Body of pancreas (tissue), 4 donors: ENCODE data around the gene EPN2. TPM values are rescaled to one million over a fixed set of nuclear protein-coding genes. Genes with fewer than 3 reads are reported as not detected.

ENCODE experiments used
- ATAC-seq: fragments of 150-250 bp; one replicate; pipeline ENCODE4 v1.9.1; 2016
- DNase-seq, 4 donors: peaks; one replicate each; pipeline ENCODE4 v3.0.0-alpha.2; 2019
- H3K27ac ChIP-seq, 4 donors: fragments of 200-600 bp; sonication (generic); 1 replicate in 3 of 4; 2 replicates in 1 of 4; pipeline versions ENCODE4 v1.5.1 to v1.6.1; 2016 to 2019; ENCODE audit warnings: mild to moderate bottlenecking in 1 of 4, mixed read lengths in 1 of 4, moderate library complexity in 1 of 4
- H3K27me3 ChIP-seq, 2 donors: fragments of 200-600 bp; sonication (generic); one replicate each; pipeline ENCODE4 v1.6.0; 2016; ENCODE audit warnings: mild to moderate bottlenecking in 1 of 2
- H3K36me3 ChIP-seq, 2 donors: fragments of 200-600 bp; sonication (generic); replicated peaks in 1 of 2; 2 replicates each; pipeline ENCODE4 v1.5.1; 2016; ENCODE audit warnings: low read depth in 2 of 2; ENCODE audit not compliant: insufficient read depth in 1 of 2
- H3K4me1 ChIP-seq: fragments of 200-600 bp; sonication (generic); one replicate; pipeline ENCODE4 v1.6.0; 2016
- H3K4me3 ChIP-seq, 2 donors: fragments of 200-600 bp; sonication (generic); 1 replicate in 1 of 2; 2 replicates in 1 of 2; pipeline ENCODE4 v1.5.1; 2016 to 2019
- H3K9me3 ChIP-seq, 3 donors: fragments of 200-600 bp; sonication (generic); 1 replicate in 2 of 3; 2 replicates in 1 of 3; pipeline ENCODE4 v1.5.1; 2016
- POLR2A ChIP-seq, 3 donors: fragments of 450-650 bp; IDR thresholded peaks; one replicate each; pipeline ENCODE4 v1.6.1; 2016; ENCODE audit warnings: antibody characterized with exemption in 3 of 3, mild to moderate bottlenecking in 2 of 3
- WGBS, 2 donors: methylation state at CpG; one replicate each; pipeline ENCODE4 v1.1.5; 2017; 5-methylcytosine and 5-hydroxymethylcytosine counted together
- intact Hi-C: fragments of 100-400 bp; cut with DNase I; formaldehyde crosslinking; loops from one replicate; pipeline ENCODE4 v1.15.1; 2023
- total RNA-seq, 2 donors: library from RNA; depleted of rRNA; stranded (reverse); fragments of >200 nt; gene quantifications; one replicate each; pipeline ENCODE4 v1.1.0, GENCODE V29; 2016
- TF ChIP-seq, protein P1 (sequence below), 7 experiments: fragments of 450-650 bp in 4 of 7; fragments of 200-600 bp in 3 of 7; sonication (generic) in 3 of 7; IDR thresholded peaks; one replicate each; pipeline ENCODE4 v1.5.1; 2016 to 2019; ENCODE audit warnings: antibody characterized with exemption in 7 of 7

Gene EPN2
- total RNA-seq, 2 donors from 2014 or later = 32.7 to 46.5 TPM

DNA sequence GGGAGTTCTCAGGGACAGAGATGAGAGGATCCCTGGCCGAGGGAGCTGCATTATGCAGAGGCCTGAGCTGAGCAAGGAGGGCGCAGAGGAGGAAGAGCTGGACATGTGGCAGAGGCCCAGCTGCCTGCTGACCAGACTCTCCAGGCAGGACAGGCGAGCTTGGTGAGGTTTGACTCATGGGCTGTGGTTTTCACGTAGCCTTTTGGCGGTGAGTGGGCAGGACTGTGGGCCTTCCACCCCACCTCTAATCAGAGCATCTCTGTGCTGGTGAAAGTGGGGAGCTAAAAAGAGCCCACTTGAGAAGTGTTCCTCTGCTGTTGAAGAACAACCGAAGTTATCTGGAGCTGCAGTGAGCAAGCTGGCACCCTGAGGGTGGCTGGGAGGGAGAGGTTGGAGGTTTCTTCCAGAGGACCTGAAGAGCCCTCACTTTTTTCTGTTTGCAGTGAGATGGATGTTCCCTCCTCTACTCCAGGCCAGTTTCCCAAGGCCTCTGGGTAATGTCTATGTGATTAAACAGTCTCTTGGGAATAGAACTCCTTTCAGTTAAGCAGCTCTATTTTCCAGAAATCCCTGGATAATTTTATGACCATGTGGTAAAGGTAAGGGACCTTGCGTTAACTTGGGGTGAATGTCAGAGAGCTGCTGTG is 11.9 kb downstream of the EPN2 start:
- Histone ChIP-seq H3K4me1 (peaks cover 40% of the 10 kb centered on the region), H3K9me3 (no peaks in the 10 kb centered on the region)
- WGBS, 2 donors = 73 to 82% methylated on average over 4 to 7 of the region's 7 CpGs

DNA sequence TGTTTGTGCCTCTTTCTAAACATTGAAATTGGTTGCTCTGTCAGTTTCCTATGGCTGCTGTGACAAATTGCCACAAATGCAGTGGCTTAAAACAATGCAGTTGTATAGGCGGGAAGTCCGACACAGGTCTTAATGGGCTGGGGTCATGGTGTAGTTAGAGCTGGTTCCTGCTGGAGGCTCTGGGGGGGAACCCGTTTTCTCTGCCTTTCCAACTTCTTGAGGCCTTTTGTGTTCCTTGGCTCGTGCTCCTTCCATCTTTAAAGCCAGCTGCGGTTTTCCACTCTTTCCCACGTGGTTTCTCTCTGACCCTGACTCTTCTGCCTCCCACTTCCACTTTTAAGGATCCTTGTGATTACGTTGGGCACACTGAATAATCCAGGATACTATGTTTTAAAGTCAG is 12.5 kb downstream of the EPN2 start:
- H3K27ac ChIP-seq = peak overlapping the region in 1 of 4 donors; percentile 13
- intact Hi-C loops = no loop called here
- 54 to 66% methylated on average over 7 of the region's 7 CpGs for WGBS, 2 donors
- no peak overlapping the region for H3K4me3 ChIP-seq
- TF ChIP-seq POLR2A (IDR thresholded peaks at IDR 0.05) = no peak
- TF ChIP-seq, protein P1, sequence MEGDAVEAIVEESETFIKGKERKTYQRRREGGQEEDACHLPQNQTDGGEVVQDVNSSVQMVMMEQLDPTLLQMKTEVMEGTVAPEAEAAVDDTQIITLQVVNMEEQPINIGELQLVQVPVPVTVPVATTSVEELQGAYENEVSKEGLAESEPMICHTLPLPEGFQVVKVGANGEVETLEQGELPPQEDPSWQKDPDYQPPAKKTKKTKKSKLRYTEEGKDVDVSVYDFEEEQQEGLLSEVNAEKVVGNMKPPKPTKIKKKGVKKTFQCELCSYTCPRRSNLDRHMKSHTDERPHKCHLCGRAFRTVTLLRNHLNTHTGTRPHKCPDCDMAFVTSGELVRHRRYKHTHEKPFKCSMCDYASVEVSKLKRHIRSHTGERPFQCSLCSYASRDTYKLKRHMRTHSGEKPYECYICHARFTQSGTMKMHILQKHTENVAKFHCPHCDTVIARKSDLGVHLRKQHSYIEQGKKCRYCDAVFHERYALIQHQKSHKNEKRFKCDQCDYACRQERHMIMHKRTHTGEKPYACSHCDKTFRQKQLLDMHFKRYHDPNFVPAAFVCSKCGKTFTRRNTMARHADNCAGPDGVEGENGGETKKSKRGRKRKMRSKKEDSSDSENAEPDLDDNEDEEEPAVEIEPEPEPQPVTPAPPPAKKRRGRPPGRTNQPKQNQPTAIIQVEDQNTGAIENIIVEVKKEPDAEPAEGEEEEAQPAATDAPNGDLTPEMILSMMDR (IDR thresholded peaks at IDR 0.05) = no peak
- no peaks in the 10 kb centered on the region for H3K36me3 ChIP-seq
- peaks cover 34% of the 10 kb centered on the region for H3K4me1 ChIP-seq
- no peaks in the 10 kb centered on the region for H3K27me3 ChIP-seq
- DNase-seq = no peak
- H3K9me3 ChIP-seq = no peaks in the 10 kb centered on the region
- no peak for ATAC-seq

More for the DNA sequence above, 11.9 kb downstream of the EPN2 start:
- H3K36me3 ChIP-seq = no peaks in the 10 kb centered on the region
- ATAC-seq (peak; percentile 62), DNase-seq (peak in 3 of 4 donors; percentile 35 to 40 (median 35))
- no peak overlapping the region for H3K4me3 ChIP-seq
- intact Hi-C loops = no loop called here
- no peak for TF ChIP-seq POLR2A (IDR thresholded peaks at IDR 0.05)
- TF ChIP-seq, protein P1 (IDR thresholded peaks at IDR 0.05) = no peak
- H3K27ac ChIP-seq = peak overlapping the region in 1 of 4 donors; percentile 13
- no peaks in the 10 kb centered on the region for H3K27me3 ChIP-seq

DNA sequence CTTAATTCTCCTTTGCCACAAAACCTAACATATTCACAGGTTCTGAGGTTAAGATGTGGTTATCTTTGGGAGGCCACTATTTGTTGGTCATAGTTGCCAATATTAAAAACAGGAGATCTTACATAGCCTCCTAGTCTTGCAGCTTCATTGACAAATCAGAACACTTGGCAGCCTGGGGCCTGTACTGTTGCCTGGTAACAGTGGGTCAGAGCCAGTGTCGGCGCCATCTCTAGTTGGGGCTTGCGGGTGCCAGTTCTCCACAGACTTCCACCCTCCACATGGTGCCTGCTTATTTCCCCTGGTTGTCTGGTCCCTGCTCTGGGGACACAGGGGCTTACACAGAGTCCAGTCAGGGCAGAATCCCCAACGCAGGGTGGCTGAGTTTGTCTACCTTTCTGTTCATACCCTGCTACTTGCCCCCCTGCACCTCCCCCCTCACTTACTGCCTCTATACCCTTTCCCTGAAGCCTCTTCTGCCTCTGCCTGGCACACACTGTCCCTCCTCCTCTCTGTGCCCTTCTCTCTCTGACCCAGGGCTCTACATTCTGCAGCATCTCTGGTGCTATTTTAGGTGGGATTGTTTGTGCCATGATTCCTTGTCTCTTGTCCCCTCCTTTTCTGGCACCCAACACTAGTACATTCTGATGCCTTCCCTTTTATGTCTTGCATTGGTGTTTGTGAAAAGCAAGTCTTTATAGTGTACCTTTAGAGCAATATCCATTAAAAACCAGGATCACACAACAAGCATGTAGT is 13.4 kb downstream of the EPN2 start:
- Histone ChIP-seq H3K9me3 (no peaks in the 10 kb centered on the region), H3K27me3 (no peaks in the 10 kb centered on the region), H3K27ac (no peak overlapping the region), H3K36me3 (no peaks in the 10 kb centered on the region), H3K4me1 (peaks cover 30% of the 10 kb centered on the region), H3K4me3 (no peak overlapping the region)
- DNase-seq = peak in 3 of 4 donors; percentile 38 to 52 (median 47)
- 83 to 100% methylated on average over 1 to 4 of the region's 4 CpGs for WGBS, 2 donors
- no peak for ATAC-seq
- TF ChIP-seq POLR2A (IDR thresholded peaks at IDR 0.05) = no peak
- TF ChIP-seq, protein P1 (IDR thresholded peaks at IDR 0.05) = no peak
- intact Hi-C loops = no loop called here

DNA sequence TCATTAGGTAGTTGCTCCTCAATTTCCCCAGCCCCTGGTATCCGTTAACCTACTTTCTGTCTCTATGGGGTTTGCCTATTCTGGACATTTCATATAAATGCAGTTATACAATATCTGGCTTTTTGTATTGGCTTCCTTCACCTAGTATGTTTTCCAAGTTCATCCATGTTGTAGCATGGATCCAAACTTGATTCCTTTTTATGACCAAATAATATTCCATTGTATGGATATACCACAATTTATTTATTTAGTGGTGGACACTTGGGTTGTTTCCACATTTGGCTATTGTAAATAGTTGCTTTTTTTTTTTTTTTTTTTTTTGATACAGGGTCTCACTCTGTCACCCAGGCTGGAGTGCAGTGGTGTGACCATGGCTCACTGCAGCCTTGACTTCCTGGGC is 15.9 kb downstream of the EPN2 start:
- H3K4me1 ChIP-seq = peaks cover 20% of the 10 kb centered on the region
- no peak overlapping the region for H3K4me3 ChIP-seq
- intact Hi-C loops = no loop called here
- TF ChIP-seq, protein P1 (IDR thresholded peaks at IDR 0.05) = no peak
- TF ChIP-seq POLR2A (IDR thresholded peaks at IDR 0.05) = no peak
- no peak for DNase-seq
- no peaks in the 10 kb centered on the region for H3K27me3 ChIP-seq
- no peak for ATAC-seq
- no peaks in the 10 kb centered on the region for H3K9me3 ChIP-seq
- 100% methylated on average over 1 of the region's 1 CpG for WGBS, 2 donors
- no peak overlapping the region for H3K27ac ChIP-seq
- no peaks in the 10 kb centered on the region for H3K36me3 ChIP-seq
